Esophagus muscularis mucosa (tissue), 4 donors: Measurements from ENCODE around the gene ACOXL. TPM values are rescaled to one million over a fixed set of nuclear protein-coding genes. Genes with fewer than 3 reads are reported as not detected.

ENCODE experiments used
- DNase-seq: peaks from one replicate; pipeline ENCODE4 v3.0.0-alpha.2; 2017; ENCODE audit errors: extremely low spot score
- H3K27ac ChIP-seq, 4 donors: fragments of 200-600 bp; sonication (generic); replicated peaks in 1 of 4; 1 replicate in 3 of 4; 2 replicates in 1 of 4; pipeline ENCODE4 v1.5.1; 2016 to 2019; ENCODE audit warnings: mild to moderate bottlenecking in 1 of 4
- H3K27me3 ChIP-seq, 4 donors: fragments of 200-600 bp; sonication (generic); one replicate each; pipeline versions ENCODE4 v1.5.1 to v1.6.0; 2016 to 2019
- H3K36me3 ChIP-seq, 4 donors: fragments of 200-600 bp; sonication (generic); one replicate each; pipeline ENCODE4 v1.5.1; 2016 to 2019
- H3K4me1 ChIP-seq, 4 donors: fragments of 200-600 bp; sonication (generic); one replicate each; pipeline ENCODE4 v1.5.1; 2016 to 2019
- H3K4me3 ChIP-seq, 4 donors: fragments of 200-600 bp; sonication (generic); 1 replicate in 2 of 4; 2 replicates in 2 of 4; pipeline ENCODE4 v1.5.1; 2016 to 2019; ENCODE audit warnings: mild to moderate bottlenecking in 4 of 4, moderate library complexity in 1 of 4
- H3K9me3 ChIP-seq, 4 donors: fragments of 200-600 bp; sonication (generic); 1 replicate in 3 of 4; 2 replicates in 1 of 4; pipeline ENCODE4 v1.5.1; 2016 to 2019
- CTCF ChIP-seq, 3 experiments: fragments of 200-600 bp in 2 of 3; fragments of 450-650 bp in 1 of 3; sonication (generic) in 2 of 3; IDR thresholded peaks; one replicate each; pipeline ENCODE4 v1.5.1; 2017 to 2019; ENCODE audit warnings: antibody characterized with exemption in 3 of 3, mild to moderate bottlenecking in 2 of 3, moderate library complexity in 1 of 3
- EP300 ChIP-seq: sonication (generic); formaldehyde crosslinking; IDR thresholded peaks from one replicate; pipeline ENCODE4 v1.6.1; 2017; ENCODE audit warnings: antibody characterized with exemption
- POLR2A ChIP-seq: fragments of 450-650 bp; IDR thresholded peaks from one replicate; pipeline ENCODE4 v1.6.1; 2017; ENCODE audit warnings: antibody characterized with exemption, moderate library complexity, mild to moderate bottlenecking, low read depth
- POLR2AphosphoS5 ChIP-seq, 2 donors: sonication (generic); formaldehyde crosslinking; IDR thresholded peaks; one replicate each; pipeline ENCODE4 v1.6.1; 2017; ENCODE audit warnings: antibody characterized with exemption in 2 of 2
- WGBS: methylation state at CpG from one replicate; pipeline ENCODE4 v1.1.5; 2018; 5-methylcytosine and 5-hydroxymethylcytosine counted together
- intact Hi-C: fragments of 100-400 bp; cut with DNase I; formaldehyde crosslinking; loops from one replicate; pipeline ENCODE4 v1.15.1; 2023
- total RNA-seq, 4 donors: library from RNA; depleted of rRNA; stranded (reverse); fragments of >200 nt; gene quantifications; one replicate each; pipeline versions ENCODE4 v1.1.0 to v1.2.1, GENCODE V29; 2016

Gene ACOXL
- total RNA-seq, 4 donors from 2014 or later = not detected

- DNase-seq = no peak
- Histone ChIP-seq H3K36me3 (no peaks in the 10 kb centered on the region), H3K9me3 (no peaks in the 10 kb centered on the region), H3K27me3 (no peaks in the 10 kb centered on the region), H3K4me1 (no peaks in the 10 kb centered on the region), H3K27ac (no peak overlapping the region), H3K4me3 (no peak overlapping the region)
- no peak for TF ChIP-seq POLR2AphosphoS5 (IDR thresholded peaks at IDR 0.05)
- TF ChIP-seq CTCF (IDR thresholded peaks at IDR 0.05) = no peak
- TF ChIP-seq POLR2A = no peak
- no peak for TF ChIP-seq EP300
- intact Hi-C loops = no loop called here
- WGBS = 77% methylated on average over 3 of the region's 5 CpGs
These were observed 368.4 kb downstream of the ACOXL start for GRCh38 chr2:111100765-111101162.

GRCh38 chr2:111101592-111101991, 369.2 kb downstream of the ACOXL start:
- H3K4me3 ChIP-seq = no peak overlapping the region
- 86% methylated on average over 2 of the region's 2 CpGs for WGBS
- H3K9me3 ChIP-seq = no peaks in the 10 kb centered on the region
- H3K27ac ChIP-seq = no peak overlapping the region
- no peaks in the 10 kb centered on the region for H3K27me3 ChIP-seq
- TF ChIP-seq POLR2A = no peak
- TF ChIP-seq EP300 = no peak
- TF ChIP-seq POLR2AphosphoS5 (IDR thresholded peaks at IDR 0.05) = no peak
- TF ChIP-seq CTCF (IDR thresholded peaks at IDR 0.05) = no peak
- intact Hi-C loops = no loop called here
- DNase-seq = no peak
- no peaks in the 10 kb centered on the region for H3K36me3 ChIP-seq
- no peaks in the 10 kb centered on the region for H3K4me1 ChIP-seq

- intact Hi-C loops = no loop called here
- Histone ChIP-seq H3K27ac (no peak overlapping the region), H3K9me3 (no peaks in the 10 kb centered on the region), H3K4me1 (no peaks in the 10 kb centered on the region), H3K27me3 (no peaks in the 10 kb centered on the region), H3K4me3 (no peak overlapping the region), H3K36me3 (no peaks in the 10 kb centered on the region)
- no peak for TF ChIP-seq POLR2AphosphoS5 (IDR thresholded peaks at IDR 0.05)
- no peak for DNase-seq
- 70% methylated on average over 2 of the region's 2 CpGs for WGBS
These were observed 369.8 kb downstream of the ACOXL start for GRCh38 chr2:111102216-111102615.

- WGBS = 65% methylated on average over 2 of the region's 2 CpGs
- Histone ChIP-seq H3K36me3 (no peaks in the 10 kb centered on the region), H3K27me3 (peaks cover 0 to under 1% (median 0%) of the 10 kb centered on the region in 4 donors), H3K27ac (no peak overlapping the region), H3K4me1 (no peaks in the 10 kb centered on the region), H3K4me3 (no peak overlapping the region), H3K9me3 (no peaks in the 10 kb centered on the region)
- TF ChIP-seq POLR2A (no peak), CTCF (IDR thresholded peaks at IDR 0.05) (no peak), POLR2AphosphoS5 (IDR thresholded peaks at IDR 0.05) (no peak), EP300 (no peak)
- intact Hi-C loops = no loop called here
- DNase-seq = no peak
These were observed 373.6 kb downstream of the ACOXL start for GRCh38 chr2:111105926-111106325.

GRCh38 chr2:111106706-111107105, 374.3 kb downstream of the ACOXL start:
- no peaks in the 10 kb centered on the region for H3K4me1 ChIP-seq
- WGBS = 95% methylated on average over 4 of the region's 5 CpGs
- H3K27me3 ChIP-seq = peaks cover 0 to 4% (median 0%) of the 10 kb centered on the region in 4 donors
- TF ChIP-seq CTCF (IDR thresholded peaks at IDR 0.05) = no peak
- no peak for TF ChIP-seq POLR2AphosphoS5 (IDR thresholded peaks at IDR 0.05)
- no peak for TF ChIP-seq EP300
- no peak for TF ChIP-seq POLR2A
- no peak for DNase-seq
- no peaks in the 10 kb centered on the region for H3K36me3 ChIP-seq
- H3K4me3 ChIP-seq = no peak overlapping the region
- no peaks in the 10 kb centered on the region for H3K9me3 ChIP-seq
- intact Hi-C loops = no loop called here
- H3K27ac ChIP-seq = no peak overlapping the region
